Activated T-cell treated with anti-CD3 and anti-CD28 coated beads, Interleukin-2, amount 50 U/mL, for 72 hours (primary cell): ENCODE results near the gene PPP2R1B. TPM values are rescaled to one million over a fixed set of nuclear protein-coding genes. Genes with fewer than 3 reads are reported as not detected.
A peak's percentile ranks its signal among the peaks of the same experiment; 100 is the strongest.
"Not testable (repeated sequence)": the region's sequence is repeated elsewhere in the genome, so short reads cannot be mapped to it uniquely, and the experiment has no call there.

ENCODE experiments used
- ATAC-seq, 2 donors: fragments of 150-1000 bp; cut with Tn5 transposase; replicated peaks in 1 of 2; 2 replicates each; pipeline ENCODE4 v1.10.0; 2021; ENCODE audit warnings: moderate library complexity in 2 of 2, mild to moderate bottlenecking in 1 of 2
- DNase-seq, 2 donors: peaks; one replicate each; pipeline ENCODE4 v3.0.0; 2021 to 2022; ENCODE audit warnings: mixed read lengths in 1 of 2
- H3K27ac Mint-ChIP-seq: one replicate; pipeline ENCODE4 v1.8.0; 2022; ENCODE audit warnings: mild to moderate bottlenecking, moderate library complexity, mixed read lengths
- H3K27me3 Mint-ChIP-seq: one replicate; pipeline ENCODE4 v1.8.0; 2022; ENCODE audit warnings: low read depth, mixed read lengths
- H3K36me3 Mint-ChIP-seq, 2 donors: one replicate each; pipeline ENCODE4 v1.8.0; 2022; ENCODE audit warnings: mixed read lengths in 2 of 2, mild to moderate bottlenecking in 1 of 2; ENCODE audit not compliant: insufficient read depth in 2 of 2
- H3K4me1 Mint-ChIP-seq: one replicate; pipeline ENCODE4 v1.8.0; 2022; ENCODE audit warnings: low read depth, mixed read lengths
- H3K4me3 Mint-ChIP-seq, 2 donors: one replicate each; pipeline ENCODE4 v1.8.0; 2022; ENCODE audit warnings: mild to moderate bottlenecking in 2 of 2, mixed read lengths in 2 of 2, moderate library complexity in 2 of 2
- H3K9me3 Mint-ChIP-seq, 2 donors: one replicate each; pipeline ENCODE4 v1.8.0; 2022; ENCODE audit warnings: mixed read lengths in 2 of 2
- total RNA-seq, 2 donors: library from RNA; stranded (reverse); gene quantifications; one replicate each; pipeline ENCODE4 v1.2.3, GENCODE V29; 2022

The PPP2R1B gene
- total RNA-seq, 2 donors from 2014 or later = 29.6 to 34.7 TPM

- Mint-ChIP-seq H3K4me1 (no peaks in the 10 kb centered on the region), H3K36me3 (no peaks in the 10 kb centered on the region), H3K9me3 (no peaks in the 10 kb centered on the region), H3K27me3 (no peaks in the 10 kb centered on the region), H3K27ac (no peak overlapping the region), H3K4me3 (no peak overlapping the region)
- peak; percentile 82 to 89 for ATAC-seq
- DNase-seq = peak; percentile 16 to 31
Observed at GRCh38 chr11:111777094-111778046, 11.2 kb upstream of the PPP2R1B start.

GRCh38 chr11:111776398-111777093, 10.4 kb upstream of the PPP2R1B start:
- no peaks in the 10 kb centered on the region for H3K9me3 Mint-ChIP-seq
- no peak overlapping the region for H3K4me3 Mint-ChIP-seq
- DNase-seq (no peak), ATAC-seq (no peak)
- no peaks in the 10 kb centered on the region for H3K36me3 Mint-ChIP-seq
- no peaks in the 10 kb centered on the region for H3K4me1 Mint-ChIP-seq
- no peak overlapping the region for H3K27ac Mint-ChIP-seq
- no peaks in the 10 kb centered on the region for H3K27me3 Mint-ChIP-seq

GRCh38 chr11:111774955-111775710, 8.9 kb upstream of the PPP2R1B start:
- ATAC-seq (no peak), DNase-seq (no peak)
- Mint-ChIP-seq H3K36me3 (no peaks in the 10 kb centered on the region), H3K27ac (no peak overlapping the region), H3K4me1 (no peaks in the 10 kb centered on the region), H3K4me3 (no peak overlapping the region), H3K9me3 (no peaks in the 10 kb centered on the region), H3K27me3 (no peaks in the 10 kb centered on the region)

- DNase-seq = no peak
- Mint-ChIP-seq H3K27ac (no peak overlapping the region), H3K9me3 (no peaks in the 10 kb centered on the region), H3K36me3 (no peaks in the 10 kb centered on the region), H3K27me3 (no peaks in the 10 kb centered on the region), H3K4me1 (no peaks in the 10 kb centered on the region), H3K4me3 (no peak overlapping the region)
- ATAC-seq = no peak
Observed at GRCh38 chr11:111772535-111772934, 6.3 kb upstream of the PPP2R1B start.

GRCh38 chr11:111771205-111771604, 5.0 kb upstream of the PPP2R1B start:
- not testable (repeated sequence) for H3K9me3 Mint-ChIP-seq, ATAC-seq, H3K4me3 Mint-ChIP-seq, H3K36me3 Mint-ChIP-seq, DNase-seq, H3K27ac Mint-ChIP-seq, H3K27me3 Mint-ChIP-seq, H3K4me1 Mint-ChIP-seq

- no peak overlapping the region for H3K4me3 Mint-ChIP-seq
- no peaks in the 10 kb centered on the region for H3K9me3 Mint-ChIP-seq
- no peaks in the 10 kb centered on the region for H3K27me3 Mint-ChIP-seq
- H3K4me1 Mint-ChIP-seq = peaks cover 7% of the 10 kb centered on the region
- ATAC-seq = no peak
- peaks cover 2% of the 10 kb centered on the region in 2 donors for H3K36me3 Mint-ChIP-seq
- H3K27ac Mint-ChIP-seq = no peak overlapping the region
- DNase-seq = no peak
Observed at GRCh38 chr11:111770581-111771134, 4.5 kb upstream of the PPP2R1B start.

GRCh38 chr11:111766834-111767142, 599 bp upstream of the PPP2R1B start:
- Mint-ChIP-seq H3K27me3 (no peaks in the 10 kb centered on the region), H3K4me1 (peaks cover 36% of the 10 kb centered on the region), H3K9me3 (no peaks in the 10 kb centered on the region), H3K27ac (peak overlapping the region; percentile 69), H3K4me3 (peak overlapping the region; percentile 95 to 99), H3K36me3 (peaks cover 10 to 22% of the 10 kb centered on the region in 2 donors)
- DNase-seq = no peak
- ATAC-seq = no peak

GRCh38 chr11:111765320-111765983, 737 bp downstream of the PPP2R1B start:
- H3K4me3 Mint-ChIP-seq = peak overlapping the region; percentile 95 to 99
- no peak for DNase-seq
- peak overlapping the region; percentile 92 for H3K27ac Mint-ChIP-seq
- H3K27me3 Mint-ChIP-seq = no peaks in the 10 kb centered on the region
- H3K4me1 Mint-ChIP-seq = peaks cover 36% of the 10 kb centered on the region
- H3K36me3 Mint-ChIP-seq = peaks cover 15 to 24% of the 10 kb centered on the region in 2 donors
- no peaks in the 10 kb centered on the region for H3K9me3 Mint-ChIP-seq
- no peak for ATAC-seq

- no peak overlapping the region for H3K27ac Mint-ChIP-seq
- peak overlapping the region; percentile 95 to 99 for H3K4me3 Mint-ChIP-seq
- no peak for ATAC-seq
Observed at GRCh38 chr11:111764621-111765020, 1.6 kb downstream of the PPP2R1B start.

GRCh38 chr11:111762981-111763643, 3.1 kb downstream of the PPP2R1B start:
- Mint-ChIP-seq H3K4me1 (peaks cover 36% of the 10 kb centered on the region), H3K27ac (no peak overlapping the region), H3K4me3 (peak overlapping the region in 1 of 2 donors; percentile 4), H3K9me3 (no peaks in the 10 kb centered on the region), H3K36me3 (peaks cover 15 to 28% of the 10 kb centered on the region in 2 donors), H3K27me3 (no peaks in the 10 kb centered on the region)
- DNase-seq (no peak), ATAC-seq (no peak)

More at GRCh38 chr11:111764621-111765020, 1.6 kb downstream of the PPP2R1B start:
- Mint-ChIP-seq H3K27me3 (no peaks in the 10 kb centered on the region), H3K36me3 (peaks cover 15 to 24% of the 10 kb centered on the region in 2 donors), H3K4me1 (peaks cover 36% of the 10 kb centered on the region), H3K9me3 (no peaks in the 10 kb centered on the region)
- DNase-seq = no peak

GRCh38 chr11:111762526-111762925, 3.7 kb downstream of the PPP2R1B start:
- Mint-ChIP-seq H3K9me3 (no peaks in the 10 kb centered on the region), H3K4me1 (peaks cover 36% of the 10 kb centered on the region), H3K27ac (no peak overlapping the region), H3K4me3 (no peak overlapping the region), H3K36me3 (peaks cover 17 to 33% of the 10 kb centered on the region in 2 donors), H3K27me3 (no peaks in the 10 kb centered on the region)
- DNase-seq (no peak), ATAC-seq (no peak)

- Mint-ChIP-seq H3K4me1 (peaks cover 29% of the 10 kb centered on the region), H3K4me3 (no peak overlapping the region), H3K36me3 (peaks cover 16 to 31% of the 10 kb centered on the region in 2 donors), H3K27ac (no peak overlapping the region), H3K9me3 (no peaks in the 10 kb centered on the region), H3K27me3 (no peaks in the 10 kb centered on the region)
- ATAC-seq (no peak), DNase-seq (no peak)
Observed at GRCh38 chr11:111761036-111761435, 5.2 kb downstream of the PPP2R1B start.
